SU-DHL-6 (cell line): Measurements from ENCODE around the gene CCNY.

Experiments used
- H2AFZ ChIP-seq: fragments of 200-600 bp; sonication (generic); 2 replicates; pipeline ENCODE4 v1.6.1; 2014; ENCODE audit warnings: low read depth, mild to moderate bottlenecking, moderate library complexity, mixed read lengths, antibody characterized with exemption, low read length; ENCODE audit not compliant: severe bottlenecking
- H3F3A ChIP-seq: fragments of 200-600 bp; shearing (Covaris generic); 2 replicates; pipeline ENCODE4 v1.6.0; 2016; ENCODE audit warnings: antibody characterized with exemption, mild to moderate bottlenecking; ENCODE audit not compliant: insufficient read depth
- H3K27ac ChIP-seq: fragments of 200-600 bp; sonication (generic); 2 replicates; pipeline ENCODE4 v1.5.1; 2016; ENCODE audit warnings: low read depth, mild to moderate bottlenecking, low read length, moderate library complexity, mixed read lengths
- H3K27me3 ChIP-seq: fragments of 200-600 bp; sonication (generic), shearing (Covaris generic); 2 replicates; pipeline ENCODE4 v1.6.0; 2014; ENCODE audit warnings: mild to moderate bottlenecking, low read length
- H3K36me3 ChIP-seq: fragments of 200-600 bp; sonication (generic); 2 replicates; pipeline ENCODE4 v1.6.1; 2014; ENCODE audit warnings: mild to moderate bottlenecking, low read length, mixed read lengths
- H3K4me2 ChIP-seq: fragments of 300-600, 200-600 bp; shearing (Covaris generic), sonication (generic); 2 replicates; pipeline ENCODE4 v1.6.0; 2014; ENCODE audit warnings: low read length, low read depth, mild to moderate bottlenecking; ENCODE audit not compliant: poor library complexity, severe bottlenecking
- H3K4me3 ChIP-seq: fragments of 200-600 bp; sonication (generic); 2 replicates; pipeline ENCODE4 v1.5.1; 2014; ENCODE audit warnings: antibody characterized with exemption, low read length, mild to moderate bottlenecking, mixed read lengths; ENCODE audit not compliant: insufficient read depth, poor library complexity, severe bottlenecking
- H3K79me2 ChIP-seq: fragments of 200-600 bp; sonication (generic); 2 replicates; pipeline ENCODE4 v1.6.1; 2014; ENCODE audit warnings: mild to moderate bottlenecking, low read length, moderate library complexity; ENCODE audit not compliant: insufficient read depth
- H3K9ac ChIP-seq: fragments of 200-600 bp; sonication (generic); 2 replicates; pipeline ENCODE4 v1.7.0; 2014; ENCODE audit warnings: mild to moderate bottlenecking, low read length
- H3K9me2 ChIP-seq: fragments of 200-600 bp; sonication (generic); replicated peaks from 2 replicates; pipeline ENCODE4 v1.6.1; 2014; ENCODE audit warnings: low read length; ENCODE audit not compliant: insufficient read depth
- H3K9me3 ChIP-seq: fragments of 200-600 bp; sonication (generic); 2 replicates; pipeline ENCODE4 v1.6.1; 2014; ENCODE audit warnings: low read length, mixed read lengths; ENCODE audit not compliant: insufficient read depth
- H4K20me1 ChIP-seq: fragments of 200-600 bp; sonication (generic); 2 replicates; pipeline ENCODE4 v1.6.1; 2014; ENCODE audit warnings: low read depth, mild to moderate bottlenecking, antibody characterized with exemption, low read length, moderate library complexity, mixed read lengths
- CTCF ChIP-seq: fragments of 200-600 bp; sonication (generic); IDR thresholded peaks from one replicate; pipeline ENCODE4 v1.5.1; 2017; ENCODE audit warnings: antibody characterized with exemption, mild to moderate bottlenecking, low read length, moderate library complexity; ENCODE audit not compliant: insufficient read depth, poor library complexity, severe bottlenecking
- EZH2phosphoT487 ChIP-seq: fragments of 200-600 bp; sonication (generic), shearing (Covaris generic); conservative IDR thresholded peaks from 2 replicates; pipeline ENCODE4 v1.6.1; 2018; ENCODE audit warnings: mild to moderate bottlenecking, antibody characterized with exemption, low read length, moderate library complexity, mixed read lengths

CCNY gene

GRCh38 chr10:35463105-35463867 lies 127.0 kb downstream of the CCNY start:
- Histone ChIP-seq H3K27me3 (no peaks in the 10 kb centered on the region), H2AFZ (no peak overlapping the region), H3K9me3 (no peaks in the 10 kb centered on the region), H4K20me1 (peaks cover 17% of the 10 kb centered on the region), H3K9ac (no peak overlapping the region), H3K79me2 (no peaks in the 10 kb centered on the region; the same call in 1 of the 2 replicates), H3K27ac (no peak overlapping the region), H3K4me3 (no peak overlapping the region), H3K36me3 (no peaks in the 10 kb centered on the region), H3K4me2 (no peak overlapping the region), H3K9me2 (no peaks in the 10 kb centered on the region), H3F3A (no peaks in the 10 kb centered on the region)
- no peak for TF ChIP-seq EZH2phosphoT487
- no peak for TF ChIP-seq CTCF

GRCh38 chr10:35463878-35464277 lies 127.6 kb downstream of the CCNY start:
- H3K36me3 ChIP-seq: no peaks in the 10 kb centered on the region
- no peak overlapping the region for H3K4me2 ChIP-seq
- no peak overlapping the region for H3K27ac ChIP-seq
- H2AFZ ChIP-seq: no peak overlapping the region
- H3K9me3 ChIP-seq: no peaks in the 10 kb centered on the region
- H4K20me1 ChIP-seq: peaks cover 17% of the 10 kb centered on the region
- H3K27me3 ChIP-seq: no peaks in the 10 kb centered on the region
- no peaks in the 10 kb centered on the region; the same call in 1 of the 2 replicates for H3K79me2 ChIP-seq
- no peak overlapping the region for H3K9ac ChIP-seq
- no peak overlapping the region for H3K4me3 ChIP-seq
- TF ChIP-seq EZH2phosphoT487 (no peak), CTCF (no peak)
- no peaks in the 10 kb centered on the region for H3K9me2 ChIP-seq
- no peaks in the 10 kb centered on the region for H3F3A ChIP-seq

GRCh38 chr10:35464825-35465456 lies 128.6 kb downstream of the CCNY start:
- Histone ChIP-seq H3K9ac (no peak overlapping the region), H2AFZ (no peak overlapping the region), H3K79me2 (no peaks in the 10 kb centered on the region; the same call in 1 of the 2 replicates), H3F3A (no peaks in the 10 kb centered on the region), H3K36me3 (no peaks in the 10 kb centered on the region), H3K4me2 (no peak overlapping the region), H3K27me3 (no peaks in the 10 kb centered on the region), H3K27ac (no peak overlapping the region), H3K4me3 (no peak overlapping the region), H3K9me2 (no peaks in the 10 kb centered on the region), H3K9me3 (no peaks in the 10 kb centered on the region), H4K20me1 (peaks cover 20% of the 10 kb centered on the region)
- no peak for TF ChIP-seq EZH2phosphoT487
- TF ChIP-seq CTCF: no peak
